ENCODE measurements around the gene ABHD8.

DNA sequence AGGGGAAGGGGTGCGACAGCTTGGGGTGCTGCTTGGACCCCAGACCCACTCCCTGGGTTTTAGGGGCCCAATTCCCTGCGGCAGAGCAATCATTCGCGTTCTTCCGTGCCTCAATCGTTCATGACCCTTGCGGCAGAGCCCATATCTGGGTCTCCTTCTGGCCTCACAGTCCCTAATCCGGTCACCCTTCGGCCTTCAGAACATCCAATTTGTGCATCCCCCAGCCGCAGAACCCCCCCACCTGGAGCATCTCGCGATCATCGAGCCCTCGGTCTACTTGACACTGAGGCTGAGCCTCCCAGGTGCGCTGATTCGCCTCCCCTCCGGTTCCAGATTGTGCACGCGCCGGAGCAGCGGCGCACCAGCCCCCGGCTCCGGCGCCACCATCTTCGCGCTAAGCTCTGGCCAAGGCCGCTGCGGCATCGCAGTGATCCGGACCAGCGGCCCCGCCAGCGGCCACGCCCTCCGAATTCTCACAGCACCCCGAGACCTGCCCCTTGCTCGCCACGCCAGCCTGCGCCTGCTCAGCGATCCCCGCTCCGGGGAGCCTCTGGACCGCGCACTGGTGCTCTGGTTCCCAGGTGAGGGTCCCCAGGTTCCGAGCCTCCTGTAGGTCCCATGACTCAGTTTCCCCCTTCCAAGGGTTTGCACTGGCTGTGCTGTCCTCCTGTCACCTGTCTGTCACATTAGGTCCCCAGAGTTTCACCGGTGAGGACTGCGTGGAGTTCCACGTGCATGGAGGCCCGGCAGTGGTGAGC, 34.6 kb upstream of the ABHD8 start:
- TF ChIP-seq EP300 (IDR thresholded peaks at IDR 0.05) (no peak), POLR2A (IDR thresholded peaks at IDR 0.05) (no peak), POLR2AphosphoS5 (IDR thresholded peaks at IDR 0.05) (no peak)
- TF ChIP-seq, protein P1, sequence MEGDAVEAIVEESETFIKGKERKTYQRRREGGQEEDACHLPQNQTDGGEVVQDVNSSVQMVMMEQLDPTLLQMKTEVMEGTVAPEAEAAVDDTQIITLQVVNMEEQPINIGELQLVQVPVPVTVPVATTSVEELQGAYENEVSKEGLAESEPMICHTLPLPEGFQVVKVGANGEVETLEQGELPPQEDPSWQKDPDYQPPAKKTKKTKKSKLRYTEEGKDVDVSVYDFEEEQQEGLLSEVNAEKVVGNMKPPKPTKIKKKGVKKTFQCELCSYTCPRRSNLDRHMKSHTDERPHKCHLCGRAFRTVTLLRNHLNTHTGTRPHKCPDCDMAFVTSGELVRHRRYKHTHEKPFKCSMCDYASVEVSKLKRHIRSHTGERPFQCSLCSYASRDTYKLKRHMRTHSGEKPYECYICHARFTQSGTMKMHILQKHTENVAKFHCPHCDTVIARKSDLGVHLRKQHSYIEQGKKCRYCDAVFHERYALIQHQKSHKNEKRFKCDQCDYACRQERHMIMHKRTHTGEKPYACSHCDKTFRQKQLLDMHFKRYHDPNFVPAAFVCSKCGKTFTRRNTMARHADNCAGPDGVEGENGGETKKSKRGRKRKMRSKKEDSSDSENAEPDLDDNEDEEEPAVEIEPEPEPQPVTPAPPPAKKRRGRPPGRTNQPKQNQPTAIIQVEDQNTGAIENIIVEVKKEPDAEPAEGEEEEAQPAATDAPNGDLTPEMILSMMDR (IDR thresholded peaks at IDR 0.05): no peak

All from suprapubic skin (tissue), 4 donors.